Measurements from ENCODE around the gene S100A2. TPM values are rescaled to one million over a fixed set of nuclear protein-coding genes. Genes with fewer than 3 reads are reported as not detected.

S100A2 gene
- total RNA-seq, 1 donor from 2014 or later, result 1,251 TPM

GRCh38 chr1:153538315-153538821 lies 27.3 kb downstream of the S100A2 start:
- TF ChIP-seq CTCF (IDR thresholded peaks at IDR 0.05; ENCODE audit: insufficient read depth, low read length, severe bottlenecking), result no peak
- DNase-seq (ENCODE audit: low read depth) (peak; percentile 50), FAIRE-seq (no peak)
- Histone ChIP-seq H3K4me3 (ENCODE audit: low read depth, low read length) (no peak overlapping the region), H3K36me3 (ENCODE audit: control insufficient read depth, insufficient read depth, low read length) (peaks cover 9% of the 10 kb centered on the region), H3K27me3 (ENCODE audit: control insufficient read depth, insufficient read depth, low read length) (no peaks in the 10 kb centered on the region)

DNA sequence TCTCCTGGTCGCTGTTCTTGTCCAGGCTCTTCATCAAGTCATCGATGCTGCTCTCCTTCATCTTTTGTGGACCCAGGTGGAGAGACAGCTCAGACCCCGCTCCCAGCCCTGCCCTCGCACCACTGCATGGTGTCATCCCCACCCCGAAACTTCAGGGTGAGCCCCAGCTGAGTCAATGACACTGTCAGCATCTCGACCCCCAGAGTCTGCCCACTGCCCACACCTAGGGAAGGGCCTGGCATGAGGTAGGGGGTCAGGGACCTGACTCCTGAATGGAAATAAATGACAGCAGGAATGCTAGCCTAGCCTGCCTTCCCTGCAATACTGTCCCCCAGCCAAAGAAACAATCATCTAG lies 28.3 kb downstream of the S100A2 start:
- Histone ChIP-seq H3K36me3 (ENCODE audit: control insufficient read depth, insufficient read depth, low read length) (peaks cover 9% of the 10 kb centered on the region), H3K4me3 (ENCODE audit: low read depth, low read length) (no peak overlapping the region), H3K27me3 (ENCODE audit: control insufficient read depth, insufficient read depth, low read length) (no peaks in the 10 kb centered on the region)
- DNase-seq (ENCODE audit: low read depth), result no peak
- TF ChIP-seq CTCF (IDR thresholded peaks at IDR 0.05; ENCODE audit: insufficient read depth, low read length, severe bottlenecking), result no peak
- no peak for FAIRE-seq

- H3K27me3 ChIP-seq (ENCODE audit: control insufficient read depth, insufficient read depth, low read length), result no peaks in the 10 kb centered on the region
- peak overlapping the region; percentile 56 for H3K4me3 ChIP-seq (ENCODE audit: low read depth, low read length)
- no peak for TF ChIP-seq CTCF (IDR thresholded peaks at IDR 0.05; ENCODE audit: insufficient read depth, low read length, severe bottlenecking)
- FAIRE-seq (no peak), DNase-seq (ENCODE audit: low read depth) (peak; percentile 68)
- peaks cover 9% of the 10 kb centered on the region for H3K36me3 ChIP-seq (ENCODE audit: control insufficient read depth, insufficient read depth, low read length)
These were observed 28.8 kb downstream of the S100A2 start for GRCh38 chr1:153536671-153537375.

- peak overlapping the region; percentile 56 for H3K4me3 ChIP-seq (ENCODE audit: low read depth, low read length)
These were observed 29.5 kb downstream of the S100A2 start for GRCh38 chr1:153536012-153536670.

GRCh38 chr1:153535242-153536011 lies 30.2 kb downstream of the S100A2 start, which contains the start of gene S100A6:
TSS of gene S100A6 (minus strand) at chr1:153535991. CDS start at chr1:153535339, 652 bp downstream.
- Histone ChIP-seq H3K27me3 (ENCODE audit: control insufficient read depth, insufficient read depth, low read length) (no peaks in the 10 kb centered on the region), H3K4me3 (ENCODE audit: low read depth, low read length) (peak within 1 kb of the TSS; percentile 56), H3K36me3 (ENCODE audit: control insufficient read depth, insufficient read depth, low read length) (peaks cover 9% of the 10 kb centered on the region)
- TF ChIP-seq CTCF (IDR thresholded peaks at IDR 0.05; ENCODE audit: insufficient read depth, low read length, severe bottlenecking), result peak; percentile 1
- peak; percentile 7 for FAIRE-seq
- DNase-seq (ENCODE audit: low read depth), result no peak

More at GRCh38 chr1:153536012-153536670, 29.5 kb downstream of the S100A2 start:
- no peaks in the 10 kb centered on the region for H3K27me3 ChIP-seq (ENCODE audit: control insufficient read depth, insufficient read depth, low read length)
- FAIRE-seq (no peak), DNase-seq (ENCODE audit: low read depth) (peak; percentile 73)
- peaks cover 9% of the 10 kb centered on the region for H3K36me3 ChIP-seq (ENCODE audit: control insufficient read depth, insufficient read depth, low read length)
- TF ChIP-seq CTCF (IDR thresholded peaks at IDR 0.05; ENCODE audit: insufficient read depth, low read length, severe bottlenecking), result no peak
